BLaER1 treated with 17β-estradiol and CSF1 and Interleukin-3, amounts not matched to agents 10 nM and 100 nM (cell line): ENCODE measurements around the gene CSKMT.
A peak's percentile ranks its signal among the peaks of the same experiment; 100 is the strongest.
"Not testable (repeated sequence)": the region's sequence is repeated elsewhere in the genome, so short reads cannot be mapped to it uniquely, and the experiment has no call there.

ENCODE experiments used
- H3K27ac ChIP-seq, 11 experiments: shearing (Covaris generic); formaldehyde crosslinking; 2 replicates each; pipeline ENCODE4 v1.8.1; 2022
- H3K27me3 ChIP-seq, 11 experiments: shearing (Covaris generic); formaldehyde crosslinking; 2 replicates each; pipeline ENCODE4 v1.8.1; 2022
- H3K36me3 ChIP-seq, 11 experiments: shearing (Covaris generic); formaldehyde crosslinking; 2 replicates each; pipeline ENCODE4 v1.8.1; 2022
- H3K4me1 ChIP-seq, 10 experiments: shearing (Covaris generic); formaldehyde crosslinking; 2 replicates each; pipeline ENCODE4 v1.8.1; 2022
- H3K4me2 ChIP-seq, 11 experiments: shearing (Covaris generic); formaldehyde crosslinking; 2 replicates each; pipeline ENCODE4 v1.8.1; 2022
- H3K4me3 ChIP-seq, 10 experiments: shearing (Covaris generic); formaldehyde crosslinking; 2 replicates each; pipeline ENCODE4 v1.8.1; 2022
- H3K9ac ChIP-seq, 11 experiments: shearing (Covaris generic); formaldehyde crosslinking; 2 replicates each; pipeline ENCODE4 v1.8.1; 2022
- H3K9me3 ChIP-seq, 11 experiments: shearing (Covaris generic); formaldehyde crosslinking; replicated peaks in 1 of 11; 2 replicates each; pipeline ENCODE4 v1.8.1; 2022
- H4K20me1 ChIP-seq, 11 experiments: shearing (Covaris generic); formaldehyde crosslinking; 2 replicates each; pipeline ENCODE4 v1.8.1; 2022
- Cebpa-rat ChIP-seq, 11 experiments: shearing (Covaris generic); IDR thresholded peaks; 2 replicates each; pipeline ENCODE4 v1.8.1; 2022

CSKMT gene

DNA sequence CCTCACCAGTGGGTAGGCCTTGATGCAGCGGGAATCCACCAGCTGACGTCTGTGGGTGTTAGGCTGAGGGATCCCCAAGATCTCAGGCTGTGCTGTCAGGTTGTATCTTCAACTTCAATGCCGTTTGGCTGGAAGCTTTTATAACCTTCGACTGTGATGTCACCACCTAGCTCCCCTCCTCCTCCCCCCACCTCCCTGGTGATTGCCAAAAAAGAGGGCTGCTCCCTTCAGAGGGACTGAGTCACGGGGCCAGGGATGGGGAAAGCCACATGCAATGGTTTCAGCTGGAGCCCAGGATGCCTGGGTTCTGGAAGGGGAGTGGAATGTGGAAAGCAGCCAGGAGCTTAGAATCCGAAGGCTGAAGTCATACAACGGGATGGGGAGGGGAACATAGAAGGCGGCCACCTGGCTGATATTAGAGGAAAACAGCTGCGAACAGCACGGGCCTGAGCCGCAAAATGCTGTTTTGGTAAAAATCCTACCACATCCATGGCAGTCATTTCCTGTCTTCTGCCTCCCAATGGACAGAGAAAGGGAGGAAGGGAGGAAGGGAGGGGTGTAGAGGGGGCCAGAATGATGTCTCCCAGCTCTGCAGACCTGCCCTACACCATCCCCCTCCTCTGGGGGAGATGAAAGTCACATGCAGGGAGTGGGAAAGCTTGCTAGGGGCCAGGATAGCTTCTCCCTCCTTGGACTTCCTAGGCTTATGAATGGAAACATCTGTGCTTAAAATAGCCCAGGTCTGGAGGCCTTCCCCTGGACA, 24.5 kb downstream of the CSKMT start, which contains the start of gene LRRN4CL:
LRRN4CL (minus strand) TSS at position 110 of the 763 bp plus-strand sequence. CDS start 1,022 bp downstream, outside the sequence.
- H4K20me1 ChIP-seq = peaks cover 0 to 9% (median 0%) of the 10 kb centered on the region in 11 experiments; a peak in 1 of 22 replicates
- peaks cover 40 to 55% (median 53%) of the 10 kb centered on the region in 11 experiments for H3K36me3 ChIP-seq
- H3K4me1 ChIP-seq = no peaks in the 10 kb centered on the region
- no peak within 1 kb of the TSS for H3K4me2 ChIP-seq
- H3K9me3 ChIP-seq = no peaks in the 10 kb centered on the region
- peak within 1 kb of the TSS in 6 of 11 experiments; percentile 4 to 29 (median 16); a peak in 2 of 22 replicates for H3K9ac ChIP-seq
- no peak for TF ChIP-seq Cebpa-rat (IDR thresholded peaks at IDR 0.05)
- no peak within 1 kb of the TSS for H3K4me3 ChIP-seq
- no peak within 1 kb of the TSS for H3K27ac ChIP-seq
- H3K27me3 ChIP-seq = no peaks in the 10 kb centered on the region

- peak overlapping the region in 1 of 11 experiments; percentile 21; a peak in 1 of 22 replicates for H3K9ac ChIP-seq
- not testable (repeated sequence) for H3K4me2 ChIP-seq, H4K20me1 ChIP-seq, H3K27ac ChIP-seq, H3K4me1 ChIP-seq, H3K4me3 ChIP-seq, H3K9me3 ChIP-seq, H3K27me3 ChIP-seq
- H3K36me3 ChIP-seq = peaks cover 40 to 79% (median 59%) of the 10 kb centered on the region in 11 experiments
Measured at GRCh38 chr11:62693624-62694023, 28.5 kb downstream of the CSKMT start.

DNA sequence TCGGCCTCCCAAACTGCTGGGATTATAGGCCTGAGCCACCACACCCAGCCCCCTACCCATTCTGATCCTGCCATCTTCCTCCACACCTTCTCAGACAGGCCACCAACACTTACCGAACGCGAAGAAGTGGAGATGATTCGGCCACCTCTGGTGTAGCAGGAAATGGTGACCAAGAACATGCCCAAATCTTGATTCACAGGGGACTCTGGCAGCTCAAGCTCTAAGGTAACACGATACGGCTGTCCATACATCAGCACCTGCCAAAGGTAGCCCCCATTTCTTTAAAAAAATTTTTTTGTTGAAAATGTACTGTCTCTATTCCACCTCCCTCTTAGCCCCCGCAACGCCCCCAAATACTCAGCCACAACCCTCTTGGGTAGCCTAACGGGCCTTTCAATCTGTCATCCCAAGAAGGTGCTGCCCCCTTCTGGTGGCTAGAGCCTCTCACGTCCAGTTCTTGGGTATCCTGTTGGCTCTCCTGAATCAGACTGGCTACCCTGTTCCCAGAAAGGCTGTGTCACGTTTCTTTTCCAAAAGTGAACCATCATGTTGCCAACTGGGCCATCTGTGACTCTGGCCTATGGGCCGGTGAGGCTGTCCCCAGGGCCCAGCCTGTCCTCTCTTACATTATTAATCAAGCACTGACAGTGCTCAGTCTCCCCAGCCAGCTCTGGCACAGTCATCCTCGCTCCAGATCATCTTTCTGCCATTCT, 29.5 kb downstream of the CSKMT start:
- no peak for TF ChIP-seq Cebpa-rat (IDR thresholded peaks at IDR 0.05)
- Histone ChIP-seq H3K27ac (no peak overlapping the region), H3K4me3 (no peak overlapping the region), H3K9ac (peak overlapping the region in 3 of 11 experiments; percentile 1 to 20 (median 3); a peak in 1 of 22 replicates), H4K20me1 (peaks cover 0 to 9% (median 0%) of the 10 kb centered on the region in 11 experiments; a peak in 1 of 22 replicates), H3K4me1 (no peaks in the 10 kb centered on the region), H3K36me3 (peaks cover 44 to 85% (median 59%) of the 10 kb centered on the region in 11 experiments), H3K9me3 (no peaks in the 10 kb centered on the region), H3K27me3 (no peaks in the 10 kb centered on the region), H3K4me2 (no peak overlapping the region)

DNA sequence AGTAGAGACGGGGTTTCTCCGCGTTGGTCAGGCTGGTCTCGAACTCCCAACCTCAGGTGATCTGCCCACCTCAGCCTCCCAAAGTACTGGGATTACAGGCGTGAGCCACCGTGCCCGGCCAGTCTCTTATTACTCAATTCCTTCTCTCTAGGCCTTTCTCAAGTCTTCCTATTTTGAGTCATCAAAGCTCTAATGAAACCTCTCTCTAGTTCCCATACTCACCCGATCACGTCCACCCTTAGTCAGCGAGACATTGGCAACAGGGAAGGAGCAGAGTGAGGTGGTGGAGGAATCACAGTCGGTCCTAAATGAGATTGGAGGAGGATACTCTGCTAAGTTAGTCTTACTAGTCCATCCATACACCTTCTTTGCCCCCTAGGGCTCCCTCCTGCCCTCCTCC, 37.1 kb downstream of the CSKMT start:
- H3K9me3 ChIP-seq = no peaks in the 10 kb centered on the region
- H3K4me3 ChIP-seq = no peak overlapping the region
- H3K36me3 ChIP-seq = peaks cover 24 to 71% (median 38%) of the 10 kb centered on the region in 11 experiments
- no peaks in the 10 kb centered on the region for H4K20me1 ChIP-seq
- H3K4me1 ChIP-seq = peaks cover 21 to 54% (median 22%) of the 10 kb centered on the region in 10 experiments
- H3K9ac ChIP-seq = no peak overlapping the region
- TF ChIP-seq Cebpa-rat (IDR thresholded peaks at IDR 0.05) = no peak
- 0 out of 22 replicates have a peak overlapping the region, but pooled peaks of 1 of the 11 experiments have one; percentile 24 for H3K27ac ChIP-seq
- H3K27me3 ChIP-seq = no peaks in the 10 kb centered on the region
- peak overlapping the region in 3 of 11 experiments; percentile 9 to 55 (median 29); a peak in 4 of 22 replicates for H3K4me2 ChIP-seq

- H3K9me3 ChIP-seq, H4K20me1 ChIP-seq, H3K4me3 ChIP-seq, H3K27ac ChIP-seq, H3K27me3 ChIP-seq, H3K9ac ChIP-seq: not testable (repeated sequence)
- peaks cover 37 to 70% (median 39%) of the 10 kb centered on the region in 10 experiments for H3K4me1 ChIP-seq
- H3K36me3 ChIP-seq = peaks cover 24 to 71% (median 43%) of the 10 kb centered on the region in 11 experiments
- peak overlapping the region in 2 of 11 experiments; percentile 28 to 96; a peak in 3 of 22 replicates for H3K4me2 ChIP-seq
Measured at GRCh38 chr11:62703921-62704320, 38.8 kb downstream of the CSKMT start.

DNA sequence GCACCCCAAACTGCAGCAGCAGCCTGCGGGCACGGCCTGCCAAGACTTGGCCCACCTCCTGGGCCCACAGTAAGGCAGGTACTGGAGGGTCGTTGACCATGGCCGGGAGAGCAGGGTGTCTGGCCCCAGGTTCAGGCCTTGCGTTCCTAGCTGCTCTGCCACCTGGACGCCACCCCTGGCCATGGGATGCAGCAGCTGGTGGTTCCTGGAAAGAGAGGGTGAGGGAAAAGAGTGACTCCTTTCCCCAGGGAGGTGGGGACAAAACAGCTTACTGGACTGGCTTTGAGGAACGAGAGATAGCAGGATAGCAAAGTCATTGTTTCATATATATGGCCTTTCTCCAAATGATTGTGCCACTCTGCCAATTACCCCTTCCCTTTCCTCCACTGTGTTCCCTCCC, 40.3 kb downstream of the CSKMT start:
- H3K9me3 ChIP-seq = no peaks in the 10 kb centered on the region
- H3K27ac ChIP-seq = peak overlapping the region; percentile 31 to 85 (median 73); a peak in 21 of 22 replicates
- H3K4me1 ChIP-seq = peaks cover 47 to 78% (median 48%) of the 10 kb centered on the region in 10 experiments
- no peak for TF ChIP-seq Cebpa-rat (IDR thresholded peaks at IDR 0.05)
- peak overlapping the region; percentile 88 to 100 (median 96) for H3K4me2 ChIP-seq
- peak overlapping the region; percentile 75 to 85 (median 79) for H3K9ac ChIP-seq
- H4K20me1 ChIP-seq = no peaks in the 10 kb centered on the region
- H3K27me3 ChIP-seq = no peaks in the 10 kb centered on the region
- peaks cover 19 to 62% (median 35%) of the 10 kb centered on the region in 11 experiments for H3K36me3 ChIP-seq
- peak overlapping the region; percentile 64 to 82 (median 70) for H3K4me3 ChIP-seq

DNA sequence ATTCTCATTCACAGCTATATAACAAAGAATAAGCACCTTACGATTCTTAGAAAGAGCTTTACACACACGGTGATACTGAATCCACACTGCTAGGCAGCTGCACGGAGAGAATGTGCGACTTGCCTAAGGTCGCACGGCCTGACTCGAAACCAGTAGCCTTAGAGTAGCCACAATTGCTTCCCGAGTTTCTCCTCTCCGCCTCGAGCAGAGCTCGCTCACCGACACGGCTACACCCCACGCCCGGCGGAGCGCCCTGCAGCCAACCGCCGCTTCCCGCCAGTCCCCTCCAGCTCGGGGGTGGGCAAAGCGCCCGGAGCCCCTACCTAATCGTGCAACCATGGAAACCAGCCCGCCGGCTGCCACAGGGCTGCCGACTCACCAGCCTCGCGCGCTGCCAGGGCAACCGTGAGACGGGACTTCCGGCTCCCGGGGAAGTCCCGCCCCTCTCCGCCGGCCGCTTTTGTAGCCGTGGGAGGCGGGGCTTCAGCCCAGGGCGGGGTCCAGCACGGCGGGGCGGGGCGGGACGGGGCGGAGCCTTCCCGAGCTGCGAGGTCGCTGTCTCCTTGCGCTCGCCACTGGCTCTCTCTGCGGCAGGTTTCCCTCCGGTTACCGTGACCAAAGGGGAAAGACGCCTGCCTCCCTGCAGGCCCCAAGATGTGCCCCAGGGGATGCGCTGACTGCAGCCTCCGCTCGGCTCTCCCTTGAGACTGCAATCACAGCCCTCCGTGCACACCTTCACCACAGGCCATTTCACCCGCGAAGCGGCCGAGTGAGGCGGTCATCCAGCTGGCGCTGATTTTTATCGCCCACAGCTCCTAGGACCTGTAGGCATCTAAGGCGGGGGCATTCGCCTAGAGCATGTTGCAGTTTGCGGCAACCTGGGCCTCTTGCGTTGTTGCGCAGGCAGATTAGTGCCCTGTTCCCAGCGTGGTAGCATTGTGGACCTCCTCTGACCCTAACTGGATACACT, 41.1 kb downstream of the CSKMT start:
- peak overlapping the region; percentile 64 to 82 (median 70) for H3K4me3 ChIP-seq
- no peaks in the 10 kb centered on the region for H3K27me3 ChIP-seq
- H3K36me3 ChIP-seq = peaks cover 20 to 62% (median 35%) of the 10 kb centered on the region in 11 experiments
- peak overlapping the region; percentile 31 to 97 (median 73); a peak in 21 of 22 replicates for H3K27ac ChIP-seq
- peak overlapping the region; percentile 75 to 85 (median 79) for H3K9ac ChIP-seq
- H3K4me1 ChIP-seq = peaks cover 47 to 79% (median 51%) of the 10 kb centered on the region in 10 experiments
- H3K4me2 ChIP-seq = peak overlapping the region; percentile 88 to 100 (median 98)
- H4K20me1 ChIP-seq = no peaks in the 10 kb centered on the region
- H3K9me3 ChIP-seq = no peaks in the 10 kb centered on the region
- TF ChIP-seq Cebpa-rat (IDR thresholded peaks at IDR 0.05) = no peak

- no peak for TF ChIP-seq Cebpa-rat (IDR thresholded peaks at IDR 0.05)
- Histone ChIP-seq H3K9ac (peak overlapping the region in 8 of 11 experiments; percentile 60 to 85 (median 69); a peak in 16 of 22 replicates), H3K4me1 (peaks cover 47 to 75% (median 51%) of the 10 kb centered on the region in 10 experiments), H3K36me3 (peaks cover 20 to 62% (median 35%) of the 10 kb centered on the region in 11 experiments), H4K20me1 (no peaks in the 10 kb centered on the region), H3K9me3 (no peaks in the 10 kb centered on the region), H3K27me3 (no peaks in the 10 kb centered on the region), H3K4me2 (peak overlapping the region; percentile 88 to 100 (median 98)), H3K27ac (peak overlapping the region in 8 of 11 experiments; percentile 19 to 97 (median 48); a peak in 11 of 22 replicates), H3K4me3 (peak overlapping the region in 9 of 10 experiments; percentile 64 to 82 (median 70); a peak in 14 of 20 replicates)
Measured at GRCh38 chr11:62706850-62707247, 41.7 kb downstream of the CSKMT start.
